ENCODE results near the gene B3GLCT.

GRCh38 chr13:31377946-31378345 lies 178.2 kb downstream of the B3GLCT start:
- TF ChIP-seq POLR2A (IDR thresholded peaks at IDR 0.05; ENCODE audit: low read depth, low read length): no peak
- no peak for TF ChIP-seq TAF1 (IDR thresholded peaks at IDR 0.05; ENCODE audit: borderline replicate concordance, low read depth, low read length)
- TF ChIP-seq POLR2AphosphoS5 (IDR thresholded peaks at IDR 0.05; ENCODE audit: low read depth, low read length): no peak
